HFF-Myc (cell line): ENCODE measurements around the gene EVI5.
"Not testable (repeated sequence)": the region's sequence is repeated elsewhere in the genome, so short reads cannot be mapped to it uniquely, and the experiment has no call there.

Source experiments
- DNase-seq: peaks from one replicate; pipeline ENCODE4 v3.0.0-alpha.2; 2011; ENCODE audit warnings: low read depth; ENCODE audit errors: extremely low read depth
- H3K4me3 ChIP-seq: replicated peaks from 2 replicates; pipeline ENCODE4 v1.5.1; 2011; ENCODE audit warnings: low read depth, mild to moderate bottlenecking, control low read depth, low read length
- TF ChIP-seq, protein P1 (sequence below): IDR thresholded peaks from 2 replicates; pipeline ENCODE4 v1.5.1; 2012; ENCODE audit warnings: mild to moderate bottlenecking, low read depth, low read length, control low read depth; ENCODE audit errors: missing control alignments

EVI5 gene

DNA sequence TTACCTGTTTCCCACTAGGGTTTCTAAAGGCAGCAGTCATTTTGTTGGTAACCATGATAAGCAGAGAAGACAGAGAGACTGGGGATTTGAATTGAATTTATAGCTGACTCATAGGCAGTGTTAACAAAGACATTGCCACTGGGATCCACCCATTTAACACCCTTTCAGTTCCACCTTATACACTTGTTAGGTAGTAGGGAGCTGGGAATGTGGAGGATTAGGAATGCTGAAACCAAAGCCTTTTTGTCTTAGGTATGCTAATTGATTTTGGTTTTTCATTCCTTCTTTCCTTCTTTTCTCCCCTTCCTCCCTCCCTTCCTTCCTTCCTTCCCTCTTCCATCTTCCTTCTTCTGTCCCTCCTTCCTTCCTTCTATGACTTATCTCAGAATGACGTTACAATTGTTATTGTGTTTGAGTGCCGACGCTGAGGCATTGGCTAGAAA is 7.5 kb upstream of the EVI5 start:
- TF ChIP-seq, protein P1, sequence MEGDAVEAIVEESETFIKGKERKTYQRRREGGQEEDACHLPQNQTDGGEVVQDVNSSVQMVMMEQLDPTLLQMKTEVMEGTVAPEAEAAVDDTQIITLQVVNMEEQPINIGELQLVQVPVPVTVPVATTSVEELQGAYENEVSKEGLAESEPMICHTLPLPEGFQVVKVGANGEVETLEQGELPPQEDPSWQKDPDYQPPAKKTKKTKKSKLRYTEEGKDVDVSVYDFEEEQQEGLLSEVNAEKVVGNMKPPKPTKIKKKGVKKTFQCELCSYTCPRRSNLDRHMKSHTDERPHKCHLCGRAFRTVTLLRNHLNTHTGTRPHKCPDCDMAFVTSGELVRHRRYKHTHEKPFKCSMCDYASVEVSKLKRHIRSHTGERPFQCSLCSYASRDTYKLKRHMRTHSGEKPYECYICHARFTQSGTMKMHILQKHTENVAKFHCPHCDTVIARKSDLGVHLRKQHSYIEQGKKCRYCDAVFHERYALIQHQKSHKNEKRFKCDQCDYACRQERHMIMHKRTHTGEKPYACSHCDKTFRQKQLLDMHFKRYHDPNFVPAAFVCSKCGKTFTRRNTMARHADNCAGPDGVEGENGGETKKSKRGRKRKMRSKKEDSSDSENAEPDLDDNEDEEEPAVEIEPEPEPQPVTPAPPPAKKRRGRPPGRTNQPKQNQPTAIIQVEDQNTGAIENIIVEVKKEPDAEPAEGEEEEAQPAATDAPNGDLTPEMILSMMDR, result no peak
- no peak for DNase-seq
- no peak overlapping the region for H3K4me3 ChIP-seq

DNA sequence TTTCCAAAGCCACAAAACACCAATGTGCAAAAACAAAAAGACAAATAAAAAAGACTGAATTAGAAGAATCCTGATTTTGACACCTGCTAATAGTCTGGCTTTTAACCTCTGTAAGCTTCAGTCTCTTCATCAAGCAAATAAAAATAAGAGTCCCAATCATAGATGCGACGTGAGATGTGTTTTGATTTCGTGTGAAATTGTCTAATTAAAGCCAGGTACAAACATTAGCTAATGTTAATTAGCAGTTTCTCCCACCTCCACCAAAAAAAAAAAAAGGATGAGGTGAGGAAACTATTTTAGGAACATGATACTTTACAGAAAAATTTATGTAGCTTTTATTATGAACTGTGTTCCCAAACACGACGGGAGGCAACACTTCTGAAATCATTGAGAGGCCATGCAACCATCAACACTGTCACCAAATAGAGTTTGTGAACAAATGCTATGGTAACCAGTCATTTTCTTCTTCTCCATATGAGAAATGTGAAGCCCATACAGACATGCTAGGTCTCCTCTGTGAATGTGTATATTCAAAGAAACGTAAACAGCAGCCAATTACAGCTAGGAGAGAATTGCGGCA is 6.7 kb upstream of the EVI5 start:
- no peak for DNase-seq
- TF ChIP-seq, protein P1, result no peak
- no peak overlapping the region for H3K4me3 ChIP-seq

DNA sequence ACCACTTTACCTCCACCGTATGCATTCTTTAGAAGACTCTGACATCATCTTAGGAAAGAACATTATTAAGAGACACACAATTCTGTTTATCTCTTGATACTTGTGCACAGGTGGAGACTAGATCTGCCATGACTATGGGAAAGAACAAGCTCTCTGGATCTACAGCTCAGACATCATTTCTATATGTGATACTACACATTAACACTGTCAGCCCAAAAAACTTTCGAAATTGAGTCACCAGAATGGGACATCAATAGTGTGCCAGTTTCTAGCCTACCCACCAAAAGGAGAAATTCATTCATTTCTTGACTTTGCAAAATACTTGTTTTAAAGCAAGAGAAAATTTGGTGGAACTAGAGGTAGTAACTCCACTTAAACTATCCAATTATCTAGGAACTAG is 6.0 kb upstream of the EVI5 start:
- TF ChIP-seq, protein P1, result no peak
- no peak overlapping the region for H3K4me3 ChIP-seq
- DNase-seq, result no peak

DNA sequence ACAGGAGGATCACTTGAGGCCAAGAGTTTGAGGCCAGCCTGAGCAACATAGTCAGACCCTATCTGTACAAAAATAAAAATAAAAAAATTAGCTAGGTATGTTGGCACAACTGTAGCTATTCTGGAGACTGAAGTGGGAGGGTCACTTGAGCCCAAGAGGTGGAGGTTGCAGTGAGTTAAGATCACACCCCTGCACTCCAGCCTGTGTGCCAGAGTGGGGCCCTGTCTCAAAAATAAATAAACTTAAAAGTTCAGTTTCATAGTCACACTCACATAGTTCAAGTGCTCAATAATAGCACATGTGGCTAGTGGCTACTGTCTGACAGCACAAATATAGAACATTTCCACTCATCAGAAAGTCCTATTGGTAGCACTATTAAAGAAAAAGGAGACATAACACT is 5.2 kb upstream of the EVI5 start:
- DNase-seq, result no peak
- no peak overlapping the region for H3K4me3 ChIP-seq
- TF ChIP-seq, protein P1, result no peak

DNA sequence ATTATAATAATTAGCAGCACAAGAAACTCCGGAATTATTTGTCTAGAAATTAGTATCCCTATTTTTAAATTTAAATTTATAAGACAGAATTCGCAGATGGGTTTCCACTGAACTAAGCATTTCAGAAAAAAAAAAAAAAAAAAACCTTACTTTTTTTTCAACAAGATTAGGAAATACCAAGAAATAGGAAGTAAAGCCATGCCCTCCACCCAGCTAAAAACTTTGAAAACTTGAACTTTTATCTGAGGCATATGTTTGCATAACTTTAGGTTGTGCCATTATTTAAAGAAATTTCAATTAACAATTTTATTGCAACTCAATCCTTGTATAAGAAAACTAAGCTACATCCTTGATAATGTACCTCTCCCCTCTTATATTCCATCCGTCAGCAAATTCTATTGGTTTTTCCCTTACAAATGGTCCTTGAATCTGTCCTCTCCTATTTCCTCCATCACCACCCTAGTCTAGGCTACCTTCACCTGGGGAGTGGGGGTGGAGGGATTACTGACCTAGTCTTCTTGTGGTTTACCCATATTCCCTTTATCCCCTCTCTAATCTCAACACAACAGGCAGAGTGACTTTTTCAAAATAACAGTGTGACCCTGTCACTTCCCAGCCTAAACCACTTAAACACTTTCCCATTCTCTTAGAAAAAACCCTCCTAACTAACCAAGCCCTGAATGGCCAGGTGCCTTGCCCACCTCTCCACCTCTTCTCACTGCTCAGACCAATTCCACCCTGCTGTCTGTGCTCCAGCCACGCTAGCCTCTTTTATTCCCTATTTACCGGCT is 1.4 kb upstream of the EVI5 start:
- H3K4me3 ChIP-seq, result no peak overlapping the region
- TF ChIP-seq, protein P1, result no peak
- no peak for DNase-seq

GRCh38 chr1:92784021-92784638 is 778 bp downstream of the EVI5 start:
- H3K4me3 ChIP-seq, result peak overlapping the region; percentile 85
- TF ChIP-seq, protein P1, result no peak
- no peak for DNase-seq

- DNase-seq, result not testable (repeated sequence)
- peak overlapping the region; percentile 85 for H3K4me3 ChIP-seq
Measured at GRCh38 chr1:92783550-92783949, 1.4 kb downstream of the EVI5 start.
